MM.1S (cell line): ENCODE data around the gene CYP27A1.

Source experiments
- DNase-seq: peaks from one replicate; pipeline ENCODE4 v3.0.0-alpha.2; 2015
- H2AFZ ChIP-seq: fragments of 300-600 bp; sonication (generic); 2 replicates; pipeline ENCODE4 v1.6.0; 2016; ENCODE audit warnings: antibody characterized with exemption, low read length
- H3F3A ChIP-seq: fragments of 300-600 bp; sonication (generic); 2 replicates; pipeline ENCODE4 v1.6.1; 2016; ENCODE audit warnings: mild to moderate bottlenecking, antibody characterized with exemption, low read length, moderate library complexity, mixed read lengths; ENCODE audit not compliant: insufficient read depth
- H3K27ac ChIP-seq: fragments of 300-600 bp; sonication (generic); 2 replicates; pipeline ENCODE4 v1.5.1; 2016; ENCODE audit warnings: mild to moderate bottlenecking, low read length
- H3K27me3 ChIP-seq: fragments of 300-600 bp; sonication (generic); replicated peaks from 2 replicates; pipeline ENCODE4 v1.6.0; 2016; ENCODE audit warnings: low read length; ENCODE audit not compliant: insufficient read depth
- H3K36me3 ChIP-seq: fragments of 300-600 bp; sonication (generic); replicated peaks from 2 replicates; pipeline ENCODE4 v1.6.1; 2016; ENCODE audit warnings: mild to moderate bottlenecking, low read length, mixed read lengths; ENCODE audit not compliant: insufficient read depth
- H3K4me1 ChIP-seq: fragments of 300-600 bp; sonication (generic); 2 replicates; pipeline ENCODE4 v1.6.1; 2016; ENCODE audit warnings: low read length, mixed read lengths
- H3K4me2 ChIP-seq: fragments of 300-600 bp; sonication (generic); 2 replicates; pipeline ENCODE4 v1.6.0; 2016; ENCODE audit warnings: low read depth, low read length
- H3K4me3 ChIP-seq: fragments of 300-600 bp; sonication (generic); 2 replicates; pipeline ENCODE4 v1.5.1; 2016; ENCODE audit warnings: low read length, mixed read lengths
- H3K79me2 ChIP-seq: fragments of 300-600 bp; sonication (generic); 2 replicates; pipeline ENCODE4 v1.6.1; 2016; ENCODE audit warnings: mixed run types, low read length, mixed read lengths
- H3K9ac ChIP-seq: fragments of 300-600 bp; sonication (generic); 2 replicates; pipeline ENCODE4 v1.6.1; 2016; ENCODE audit warnings: low read length, mixed read lengths
- H3K9me2 ChIP-seq: fragments of 300-600 bp; sonication (generic); replicated peaks from 2 replicates; pipeline ENCODE4 v1.6.1; 2016; ENCODE audit warnings: mild to moderate bottlenecking, low read length, mixed read lengths; ENCODE audit not compliant: insufficient read depth
- H3K9me3 ChIP-seq: fragments of 300-600 bp; sonication (generic); replicated peaks from 2 replicates; pipeline ENCODE4 v1.6.1; 2016; ENCODE audit warnings: mild to moderate bottlenecking, low read length, mixed read lengths; ENCODE audit not compliant: insufficient read depth
- H4K20me1 ChIP-seq: fragments of 300-600 bp; sonication (generic); 2 replicates; pipeline ENCODE4 v1.6.1; 2016; ENCODE audit warnings: mild to moderate bottlenecking, low read length, moderate library complexity, mixed read lengths; ENCODE audit not compliant: insufficient read depth
- EZH2 ChIP-seq: fragments of 300-600 bp; sonication (generic); optimal IDR thresholded peaks from 2 replicates; pipeline ENCODE3; 2017; ENCODE audit warnings: low read depth, mild to moderate bottlenecking, antibody characterized with exemption, low read length, mixed read lengths
- EZH2phosphoT487 ChIP-seq: fragments of 300-600 bp; sonication (generic); IDR thresholded peaks from 2 replicates; pipeline ENCODE4 v1.6.1; 2018; ENCODE audit warnings: antibody characterized with exemption, low read length
- TF ChIP-seq, protein P1 (sequence below): fragments of 300-600 bp; sonication (generic); IDR thresholded peaks from 2 replicates; pipeline ENCODE4 v1.5.1; 2016; ENCODE audit warnings: antibody characterized with exemption, low read length, mixed read lengths

CYP27A1 gene

DNA sequence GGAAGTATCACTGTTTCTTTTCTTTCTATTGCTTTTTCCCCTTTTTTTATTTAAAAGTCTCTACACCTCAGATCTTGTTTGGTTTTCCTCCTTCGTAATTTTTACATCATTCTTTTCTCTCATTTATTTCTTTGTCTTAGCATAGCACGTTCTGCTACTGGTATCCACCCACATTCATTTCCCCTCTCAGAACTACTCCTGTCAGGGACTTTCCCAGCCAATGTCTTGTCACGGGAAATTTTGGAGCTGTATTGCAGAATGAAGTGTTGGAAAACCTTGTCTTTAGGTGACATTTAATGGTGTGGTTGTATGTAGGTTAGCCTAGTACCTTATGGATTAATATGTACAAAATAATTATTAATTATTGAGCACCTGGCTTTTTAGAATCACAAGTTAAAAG, 37.3 kb upstream of the CYP27A1 start:
- TF ChIP-seq, protein P1, sequence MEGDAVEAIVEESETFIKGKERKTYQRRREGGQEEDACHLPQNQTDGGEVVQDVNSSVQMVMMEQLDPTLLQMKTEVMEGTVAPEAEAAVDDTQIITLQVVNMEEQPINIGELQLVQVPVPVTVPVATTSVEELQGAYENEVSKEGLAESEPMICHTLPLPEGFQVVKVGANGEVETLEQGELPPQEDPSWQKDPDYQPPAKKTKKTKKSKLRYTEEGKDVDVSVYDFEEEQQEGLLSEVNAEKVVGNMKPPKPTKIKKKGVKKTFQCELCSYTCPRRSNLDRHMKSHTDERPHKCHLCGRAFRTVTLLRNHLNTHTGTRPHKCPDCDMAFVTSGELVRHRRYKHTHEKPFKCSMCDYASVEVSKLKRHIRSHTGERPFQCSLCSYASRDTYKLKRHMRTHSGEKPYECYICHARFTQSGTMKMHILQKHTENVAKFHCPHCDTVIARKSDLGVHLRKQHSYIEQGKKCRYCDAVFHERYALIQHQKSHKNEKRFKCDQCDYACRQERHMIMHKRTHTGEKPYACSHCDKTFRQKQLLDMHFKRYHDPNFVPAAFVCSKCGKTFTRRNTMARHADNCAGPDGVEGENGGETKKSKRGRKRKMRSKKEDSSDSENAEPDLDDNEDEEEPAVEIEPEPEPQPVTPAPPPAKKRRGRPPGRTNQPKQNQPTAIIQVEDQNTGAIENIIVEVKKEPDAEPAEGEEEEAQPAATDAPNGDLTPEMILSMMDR, result no peak
- TF ChIP-seq EZH2phosphoT487, result no peak
- H3K79me2 ChIP-seq, result 0 out of 2 replicates have a peak, but pooled peaks cover 10% of the 10 kb centered on the region
- H2AFZ ChIP-seq, result no peak overlapping the region
- no peak overlapping the region for H3K4me2 ChIP-seq
- no peaks in the 10 kb centered on the region for H3F3A ChIP-seq
- no peak overlapping the region for H3K27ac ChIP-seq
- no peaks in the 10 kb centered on the region for H3K27me3 ChIP-seq
- no peaks in the 10 kb centered on the region for H3K4me1 ChIP-seq
- H3K9me2 ChIP-seq, result no peaks in the 10 kb centered on the region
- H3K9me3 ChIP-seq, result no peaks in the 10 kb centered on the region
- H4K20me1 ChIP-seq, result no peaks in the 10 kb centered on the region
- H3K9ac ChIP-seq, result no peak overlapping the region
- no peaks in the 10 kb centered on the region; the same call in 1 of the 2 replicates for H3K36me3 ChIP-seq
- DNase-seq, result no peak
- no peak overlapping the region for H3K4me3 ChIP-seq

DNA sequence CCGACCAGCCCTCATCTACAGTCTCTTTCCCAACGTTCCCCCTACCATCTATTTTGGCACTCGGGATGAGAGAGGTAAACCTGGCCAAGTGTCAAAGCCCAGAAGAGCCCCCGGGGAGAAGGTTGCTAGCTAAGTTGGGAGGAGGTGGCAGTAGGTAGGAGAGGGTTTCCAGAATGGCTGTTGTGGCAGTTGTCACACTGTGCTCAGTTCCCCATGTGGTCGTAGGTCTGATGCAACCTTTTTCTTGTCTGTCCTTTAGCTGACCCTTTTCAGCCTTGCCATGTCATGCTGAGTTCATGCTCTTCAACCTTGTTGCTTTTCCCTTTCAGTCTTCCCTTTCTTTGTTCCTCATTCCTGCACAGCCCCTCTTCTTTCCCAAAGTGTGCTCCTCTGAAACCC, 36.8 kb upstream of the CYP27A1 start:
- no peaks in the 10 kb centered on the region for H3K4me1 ChIP-seq
- H3K27ac ChIP-seq, result no peak overlapping the region
- no peak overlapping the region for H3K9ac ChIP-seq
- H2AFZ ChIP-seq, result no peak overlapping the region
- no peaks in the 10 kb centered on the region; the same call in 1 of the 2 replicates for H3K36me3 ChIP-seq
- H3K27me3 ChIP-seq, result no peaks in the 10 kb centered on the region
- DNase-seq, result no peak
- H3F3A ChIP-seq, result no peaks in the 10 kb centered on the region
- H3K79me2 ChIP-seq, result 0 out of 2 replicates have a peak, but pooled peaks cover 10% of the 10 kb centered on the region
- H4K20me1 ChIP-seq, result no peaks in the 10 kb centered on the region
- no peak for TF ChIP-seq EZH2
- TF ChIP-seq, protein P1, result no peak
- TF ChIP-seq EZH2phosphoT487, result no peak
- H3K9me3 ChIP-seq, result no peaks in the 10 kb centered on the region
- H3K9me2 ChIP-seq, result no peaks in the 10 kb centered on the region
- H3K4me3 ChIP-seq, result no peak overlapping the region
- no peak overlapping the region for H3K4me2 ChIP-seq

DNA sequence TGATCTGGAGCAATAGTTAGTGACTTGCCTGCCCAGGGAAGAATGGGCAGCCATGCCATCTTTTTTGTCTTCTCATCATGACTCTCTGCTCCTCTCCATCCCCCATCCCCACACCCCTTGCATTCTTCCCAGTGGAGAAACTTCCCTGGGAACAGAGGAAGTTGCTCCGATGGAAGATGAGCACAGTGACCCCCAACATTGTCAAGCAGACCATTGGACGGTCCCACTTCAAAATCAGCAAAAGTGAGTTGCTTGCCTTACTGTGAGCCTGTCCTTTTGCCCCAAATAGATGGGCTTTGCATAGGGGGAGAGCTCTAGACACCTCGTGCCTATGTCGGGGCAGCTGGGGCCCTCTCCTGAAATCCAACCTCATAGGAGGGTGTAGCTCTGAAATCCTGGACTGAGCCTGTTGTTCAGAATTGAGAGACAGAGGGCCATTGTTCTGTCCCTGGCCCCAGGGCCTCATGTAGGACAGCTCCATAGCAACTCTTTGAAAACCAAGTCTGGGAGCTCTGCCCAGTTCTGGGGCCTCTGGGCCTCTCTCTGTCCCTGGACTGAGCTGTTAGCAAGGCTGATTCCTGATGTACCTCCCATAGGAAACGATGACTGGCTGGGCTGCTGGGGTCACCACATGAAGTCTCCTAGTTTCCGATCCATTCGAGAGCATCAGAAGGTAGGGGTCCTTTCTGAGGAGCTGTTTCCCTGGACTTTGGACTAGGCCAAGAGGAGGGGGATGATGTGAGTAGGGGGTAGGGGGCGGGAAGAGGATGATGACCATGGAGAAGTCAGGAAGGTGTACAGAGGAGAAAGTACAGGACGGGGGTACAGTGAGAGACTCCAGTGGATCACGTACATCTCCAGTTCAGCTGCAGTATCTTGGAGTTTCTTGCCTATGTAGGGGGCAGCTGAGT, 36.1 kb upstream of the CYP27A1 start:
- DNase-seq, result no peak
- Histone ChIP-seq H4K20me1 (no peaks in the 10 kb centered on the region), H3K79me2 (0 out of 2 replicates have a peak, but pooled peaks cover 10% of the 10 kb centered on the region), H3K9me2 (no peaks in the 10 kb centered on the region), H3K4me3 (no peak overlapping the region), H3K9ac (no peak overlapping the region), H3K27ac (no peak overlapping the region), H3K27me3 (no peaks in the 10 kb centered on the region), H2AFZ (no peak overlapping the region), H3K36me3 (no peaks in the 10 kb centered on the region; the same call in 1 of the 2 replicates), H3K9me3 (no peaks in the 10 kb centered on the region), H3K4me2 (no peak overlapping the region), H3K4me1 (no peaks in the 10 kb centered on the region), H3F3A (no peaks in the 10 kb centered on the region)
- TF ChIP-seq EZH2 (no peak), EZH2phosphoT487 (no peak)
- TF ChIP-seq, protein P1, result no peak
